DOHH2 (cell line): ENCODE data around the gene TIAM2.

Experiments
- EZH2phosphoT487 ChIP-seq: fragments of 200-600 bp; sonication (generic); IDR thresholded peaks from 2 replicates; pipeline ENCODE4 v1.6.1; 2017; ENCODE audit warnings: borderline replicate concordance, mild to moderate bottlenecking, antibody characterized with exemption, low read length, moderate library complexity, mixed read lengths
- TF ChIP-seq, protein P1 (sequence below): fragments of 200-600 bp; sonication (generic); IDR thresholded peaks from one replicate; pipeline ENCODE4 v1.5.1; 2014; ENCODE audit warnings: antibody characterized with exemption, mild to moderate bottlenecking, low read depth, low read length; ENCODE audit not compliant: poor library complexity, severe bottlenecking

DNA sequence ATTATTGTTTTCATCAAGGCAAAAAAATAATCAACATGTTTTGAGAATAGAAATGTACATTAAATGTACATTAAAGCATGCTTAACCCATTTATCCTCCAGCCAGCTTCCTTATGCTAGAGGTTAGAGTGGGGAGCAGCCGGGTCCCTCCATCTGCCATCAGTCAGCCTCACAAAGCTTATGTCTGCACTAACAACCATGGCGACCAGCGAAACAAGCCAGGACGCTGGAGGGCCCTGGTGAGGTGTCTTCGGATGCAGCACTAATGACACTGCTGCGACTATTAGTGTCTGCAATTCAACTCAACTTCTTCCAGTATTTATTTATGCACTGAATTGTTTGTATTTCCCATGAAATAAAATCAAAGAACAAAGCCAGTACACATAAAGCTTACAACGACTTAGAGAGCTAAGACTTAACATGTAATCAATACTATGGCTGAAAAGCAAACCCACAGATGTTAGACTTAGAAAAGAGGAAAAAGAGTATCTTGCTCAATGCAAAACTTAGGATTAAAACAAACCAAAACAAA is 275.5 kb downstream of the TIAM2 start:
- TF ChIP-seq, protein P1, sequence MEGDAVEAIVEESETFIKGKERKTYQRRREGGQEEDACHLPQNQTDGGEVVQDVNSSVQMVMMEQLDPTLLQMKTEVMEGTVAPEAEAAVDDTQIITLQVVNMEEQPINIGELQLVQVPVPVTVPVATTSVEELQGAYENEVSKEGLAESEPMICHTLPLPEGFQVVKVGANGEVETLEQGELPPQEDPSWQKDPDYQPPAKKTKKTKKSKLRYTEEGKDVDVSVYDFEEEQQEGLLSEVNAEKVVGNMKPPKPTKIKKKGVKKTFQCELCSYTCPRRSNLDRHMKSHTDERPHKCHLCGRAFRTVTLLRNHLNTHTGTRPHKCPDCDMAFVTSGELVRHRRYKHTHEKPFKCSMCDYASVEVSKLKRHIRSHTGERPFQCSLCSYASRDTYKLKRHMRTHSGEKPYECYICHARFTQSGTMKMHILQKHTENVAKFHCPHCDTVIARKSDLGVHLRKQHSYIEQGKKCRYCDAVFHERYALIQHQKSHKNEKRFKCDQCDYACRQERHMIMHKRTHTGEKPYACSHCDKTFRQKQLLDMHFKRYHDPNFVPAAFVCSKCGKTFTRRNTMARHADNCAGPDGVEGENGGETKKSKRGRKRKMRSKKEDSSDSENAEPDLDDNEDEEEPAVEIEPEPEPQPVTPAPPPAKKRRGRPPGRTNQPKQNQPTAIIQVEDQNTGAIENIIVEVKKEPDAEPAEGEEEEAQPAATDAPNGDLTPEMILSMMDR: no peak
- no peak for TF ChIP-seq EZH2phosphoT487
